Fibroblast of mammary gland (primary cell): Measurements from ENCODE around the gene ARFGEF3.

Experiments used
- DNase-seq: peaks from one replicate; pipeline ENCODE4 v3.0.0-alpha.2; 2010; ENCODE audit warnings: low read depth
- H3K4me3 ChIP-seq: 2 replicates; pipeline ENCODE4 v1.5.1; 2011; ENCODE audit warnings: low read depth, mild to moderate bottlenecking, low read length, moderate library complexity; ENCODE audit not compliant: control insufficient read depth
- CTCF ChIP-seq: conservative IDR thresholded peaks from 2 replicates; pipeline ENCODE4 v1.5.1; 2011; ENCODE audit warnings: low read depth, low read length, inconsistent platforms; ENCODE audit not compliant: control insufficient read depth, insufficient read depth

ARFGEF3 gene

GRCh38 chr6:138374815-138375214 is 213.1 kb downstream of the ARFGEF3 start:
- H3K4me3 ChIP-seq = no peak overlapping the region
- no peak for DNase-seq
- TF ChIP-seq CTCF = no peak

DNA sequence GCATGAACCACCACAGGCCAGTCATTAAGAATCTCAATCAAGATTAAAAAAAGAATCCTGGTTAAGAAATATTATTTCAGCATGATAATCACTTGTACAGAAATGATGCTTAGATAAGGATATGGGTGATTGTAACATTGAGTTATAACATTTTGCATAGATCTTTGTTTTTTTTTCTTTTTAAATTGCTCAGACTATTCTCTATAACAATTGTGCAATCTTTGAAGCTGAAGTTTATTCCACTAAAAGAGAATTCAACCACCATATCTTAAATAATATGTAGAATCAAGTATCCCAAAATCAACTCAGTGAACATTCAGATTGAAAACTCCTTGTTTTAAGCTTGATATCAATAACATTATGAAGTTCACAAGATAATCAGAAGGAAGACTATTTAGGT is 215.3 kb downstream of the ARFGEF3 start:
- TF ChIP-seq CTCF = no peak
- DNase-seq = no peak
- no peak overlapping the region for H3K4me3 ChIP-seq

DNA sequence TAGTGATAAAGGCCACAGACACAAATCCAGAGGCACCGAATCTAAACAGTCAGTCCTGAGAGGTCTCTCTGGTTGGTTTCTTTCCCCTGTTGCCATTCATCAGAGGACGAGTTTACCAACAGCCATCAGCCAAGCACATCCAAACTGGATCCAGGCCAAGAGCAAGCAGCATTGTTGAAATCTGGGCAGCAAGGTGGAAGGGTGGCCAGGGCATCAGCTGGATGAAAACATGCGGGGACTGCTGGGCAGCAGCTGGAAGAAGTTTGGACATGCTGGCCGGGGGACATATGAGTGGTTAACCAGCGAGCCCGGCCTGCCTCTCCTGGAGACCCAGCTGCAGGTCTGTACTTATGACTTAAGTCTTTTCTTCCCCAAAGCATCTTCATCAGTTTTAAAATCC is 216.1 kb downstream of the ARFGEF3 start, which contains the start of gene SMIM28:
SMIM28 (plus strand) TSS at position 62 of the 400 bp plus-strand sequence; CDS start at position 230, 168 bp downstream.
- DNase-seq = no peak
- no peak within 1 kb of the TSS for H3K4me3 ChIP-seq
- no peak for TF ChIP-seq CTCF

- DNase-seq = no peak
- no peak overlapping the region for H3K4me3 ChIP-seq
- TF ChIP-seq CTCF = no peak
Observed at GRCh38 chr6:138378463-138378862, 216.7 kb downstream of the ARFGEF3 start.

DNA sequence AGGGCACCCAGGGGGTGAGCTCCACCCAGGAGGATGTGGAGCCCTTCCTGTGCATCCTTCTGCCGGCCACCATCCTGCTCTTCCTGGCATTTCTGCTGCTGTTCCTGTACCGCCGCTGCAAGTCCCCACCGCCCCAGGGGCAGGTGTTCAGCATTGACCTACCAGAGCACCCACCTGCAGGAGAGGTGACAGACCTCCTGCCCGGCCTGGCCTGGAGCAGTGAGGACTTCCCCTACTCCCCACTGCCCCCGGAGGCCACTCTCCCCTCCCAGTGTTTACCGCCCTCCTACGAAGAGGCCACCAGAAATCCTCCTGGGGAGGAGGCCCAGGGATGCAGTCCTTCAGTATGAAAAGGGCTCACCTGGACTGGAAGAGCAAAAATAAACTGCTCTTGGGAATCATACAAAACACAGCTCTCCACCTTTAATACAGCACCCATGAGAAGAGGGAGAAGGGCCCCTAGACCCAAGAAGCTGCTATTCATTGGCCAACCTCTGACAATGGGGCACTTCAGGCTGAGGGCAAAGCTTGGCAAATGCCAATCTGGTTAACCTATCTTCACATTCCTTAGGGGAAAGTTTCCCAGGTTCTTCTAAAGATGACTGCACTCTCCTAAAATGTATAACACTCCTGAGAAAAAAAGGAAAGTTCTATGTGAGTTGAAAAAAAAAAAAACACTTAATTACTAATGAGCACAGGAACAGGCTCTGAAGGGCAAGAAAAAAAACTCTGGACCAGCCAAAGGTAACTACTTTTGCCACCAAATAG is 220.9 kb downstream of the ARFGEF3 start:
- no peak for DNase-seq
- H3K4me3 ChIP-seq = no peak overlapping the region
- no peak for TF ChIP-seq CTCF

GRCh38 chr6:138383776-138384175 is 222.0 kb downstream of the ARFGEF3 start:
- TF ChIP-seq CTCF = no peak
- DNase-seq = no peak
- no peak overlapping the region for H3K4me3 ChIP-seq
